HG02885 (cell line): ENCODE data around the gene RBMS2.
A peak's percentile ranks its signal among the peaks of the same experiment; 100 is the strongest.
"Not testable (repeated sequence)": the region's sequence is repeated elsewhere in the genome, so short reads cannot be mapped to it uniquely, and the experiment has no call there.

ENCODE experiments used
- ATAC-seq: cut with Tn5 transposase; IDR thresholded peaks from one replicate; pipeline ENCODE4 v1.9.1; 2021; ENCODE audit warnings: mild to moderate bottlenecking; ENCODE audit not compliant: unreplicated experiment, poor library complexity

The RBMS2 gene

DNA sequence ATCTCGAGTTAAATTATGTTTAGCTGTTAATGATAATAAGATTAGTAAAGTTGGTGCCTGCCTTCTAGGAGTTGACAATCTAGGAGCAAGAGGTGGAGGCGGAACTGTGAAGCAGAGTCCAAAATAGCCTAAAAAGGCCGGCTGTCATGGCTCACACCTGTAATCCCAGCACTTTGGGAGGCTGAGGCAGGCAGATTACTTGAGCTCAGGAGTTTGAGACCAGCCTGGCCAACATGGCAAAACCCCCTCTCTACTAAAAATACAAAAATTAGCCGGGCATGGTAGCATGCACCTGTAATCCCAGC lies 7.7 kb upstream of the RBMS2 start:
- not testable (repeated sequence) for ATAC-seq

GRCh38 chr12:56517854-56518253 lies 3.8 kb upstream of the RBMS2 start:
- no peak for ATAC-seq

- ATAC-seq = no peak
These were observed 3.0 kb upstream of the RBMS2 start for GRCh38 chr12:56518570-56518969.

- ATAC-seq = no peak
These were observed 1.6 kb upstream of the RBMS2 start for GRCh38 chr12:56520048-56520447.

GRCh38 chr12:56520506-56520905 lies 1.1 kb upstream of the RBMS2 start:
- ATAC-seq = no peak

DNA sequence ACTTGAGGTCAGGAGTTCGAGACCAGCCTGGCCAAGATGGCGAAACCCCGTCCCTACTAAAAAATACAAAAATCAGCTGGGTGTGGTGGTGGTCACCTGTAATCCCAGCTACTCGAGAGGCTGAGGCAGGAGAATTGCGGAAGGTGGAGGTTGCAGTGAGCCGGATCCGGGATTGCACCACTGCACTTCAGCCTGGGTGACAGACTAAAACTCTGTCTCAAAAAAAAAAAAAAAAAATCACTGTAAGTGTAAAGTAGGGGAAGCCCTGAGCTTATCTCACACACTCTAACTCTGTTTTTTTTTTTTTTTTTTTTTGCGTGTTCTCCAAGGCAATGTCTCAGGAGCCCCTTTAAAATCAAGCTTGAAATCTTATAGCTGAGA lies 421 bp upstream of the RBMS2 start:
- ATAC-seq = no peak

GRCh38 chr12:56522411-56523193 lies 982 bp downstream of the RBMS2 start:
- no peak for ATAC-seq

DNA sequence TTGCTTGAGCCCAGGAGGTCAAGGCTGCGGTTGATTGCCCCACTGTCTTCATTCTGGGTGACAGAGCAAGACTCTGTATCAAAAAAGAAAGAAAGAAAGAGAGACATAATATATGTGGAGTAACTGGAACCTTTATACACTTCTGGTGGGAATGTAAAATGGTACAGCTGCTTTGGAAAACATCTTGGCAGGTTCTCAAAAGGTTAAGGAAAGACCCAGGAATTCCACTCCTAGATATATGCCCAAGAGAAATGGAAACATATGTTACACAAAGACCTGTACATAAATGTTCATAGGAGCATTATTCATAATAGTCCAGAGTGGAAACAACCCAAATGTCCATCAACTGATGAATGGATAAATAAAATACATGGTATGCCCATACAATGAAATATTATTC lies 7.2 kb downstream of the RBMS2 start:
- ATAC-seq = no peak

DNA sequence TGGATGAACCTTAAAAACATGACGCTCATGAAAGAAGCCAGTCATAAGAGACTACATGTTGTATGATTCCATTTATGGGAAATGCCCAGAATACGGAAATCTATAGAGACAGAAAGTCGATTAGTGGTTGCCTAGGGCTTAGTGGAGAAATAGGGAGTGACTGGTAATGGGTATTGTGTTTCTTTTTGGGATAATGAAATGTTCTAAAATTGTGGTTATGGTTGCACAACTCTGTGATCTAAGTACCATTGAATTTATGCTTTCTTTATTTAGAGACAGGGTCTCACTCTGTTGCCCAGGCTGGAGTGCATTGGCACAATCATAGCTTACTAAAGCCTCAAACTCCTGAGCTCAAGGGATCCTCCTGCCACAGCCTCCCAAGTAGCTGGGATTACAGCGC lies 8.0 kb downstream of the RBMS2 start:
- ATAC-seq = no peak

DNA sequence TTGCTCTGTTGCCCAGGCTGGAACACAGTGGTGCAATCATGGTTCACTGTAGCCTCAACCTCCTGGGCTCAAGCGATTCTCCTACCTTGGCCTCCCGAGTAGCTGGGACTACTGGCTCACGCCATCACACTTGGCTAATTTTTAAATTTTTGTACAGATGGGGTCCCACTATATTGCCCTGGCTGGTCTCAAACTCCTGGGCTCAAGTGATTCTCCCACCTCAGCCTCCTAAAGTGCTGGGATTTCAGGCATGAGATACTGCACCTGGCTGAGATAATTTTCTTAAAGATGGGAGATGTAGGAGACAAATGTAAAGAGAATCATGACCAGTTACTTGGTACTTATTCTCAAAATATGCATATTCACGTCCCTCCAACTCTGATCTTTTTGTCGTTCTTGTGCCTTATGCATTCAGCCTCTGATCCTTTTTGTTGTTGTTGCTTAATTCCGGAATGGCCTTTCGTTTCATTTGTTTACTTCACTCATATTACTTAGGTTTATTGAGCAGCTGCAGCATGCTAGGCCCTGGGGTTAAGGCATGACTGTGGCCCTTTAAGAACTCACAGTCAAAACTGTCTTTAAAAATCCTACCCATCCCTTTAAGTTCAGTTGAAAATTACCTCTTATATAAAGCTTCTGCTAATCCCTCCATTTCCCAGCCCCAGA lies 8.9 kb downstream of the RBMS2 start:
- no peak for ATAC-seq

- no peak for ATAC-seq
These were observed 15.9 kb downstream of the RBMS2 start for GRCh38 chr12:56537546-56537945.

DNA sequence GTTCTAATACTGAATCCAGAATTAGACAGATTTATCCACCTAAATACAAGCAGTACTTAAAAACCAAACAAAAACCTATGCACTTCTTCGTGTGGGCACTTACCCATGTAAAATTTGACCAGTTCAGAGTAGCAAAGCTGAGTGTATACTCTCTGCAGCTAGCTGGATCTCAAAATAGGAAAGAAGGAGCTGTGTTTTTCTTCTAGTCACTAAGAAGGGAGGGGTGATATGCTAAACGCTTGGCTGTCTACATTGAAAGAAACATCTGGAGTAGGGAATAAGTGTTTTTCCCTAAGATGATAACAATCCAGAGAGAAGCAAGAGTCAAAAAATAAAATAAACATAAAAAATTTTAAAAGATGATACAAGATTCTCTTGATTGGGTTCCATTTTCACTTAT lies 20.0 kb downstream of the RBMS2 start:
- ATAC-seq = no peak

DNA sequence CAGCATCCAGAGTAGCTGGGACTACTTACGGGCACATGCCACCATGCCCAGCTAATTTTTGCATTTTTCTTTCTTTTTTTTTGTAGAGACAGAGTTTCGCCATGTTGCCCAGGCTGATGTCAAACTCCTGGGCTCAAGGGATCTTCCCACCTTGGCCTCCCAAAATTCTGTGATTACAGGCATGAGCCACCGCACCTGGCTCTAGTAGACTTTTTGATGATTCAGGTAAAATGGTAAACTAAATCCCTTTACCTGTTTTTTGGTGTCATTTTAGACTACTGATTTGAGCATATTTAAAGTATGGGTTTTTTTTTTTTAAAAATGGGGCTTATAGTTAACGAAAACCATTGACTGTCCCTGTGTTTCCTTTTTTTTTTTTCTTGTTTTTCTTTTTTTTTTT lies 20.5 kb downstream of the RBMS2 start:
- no peak for ATAC-seq

DNA sequence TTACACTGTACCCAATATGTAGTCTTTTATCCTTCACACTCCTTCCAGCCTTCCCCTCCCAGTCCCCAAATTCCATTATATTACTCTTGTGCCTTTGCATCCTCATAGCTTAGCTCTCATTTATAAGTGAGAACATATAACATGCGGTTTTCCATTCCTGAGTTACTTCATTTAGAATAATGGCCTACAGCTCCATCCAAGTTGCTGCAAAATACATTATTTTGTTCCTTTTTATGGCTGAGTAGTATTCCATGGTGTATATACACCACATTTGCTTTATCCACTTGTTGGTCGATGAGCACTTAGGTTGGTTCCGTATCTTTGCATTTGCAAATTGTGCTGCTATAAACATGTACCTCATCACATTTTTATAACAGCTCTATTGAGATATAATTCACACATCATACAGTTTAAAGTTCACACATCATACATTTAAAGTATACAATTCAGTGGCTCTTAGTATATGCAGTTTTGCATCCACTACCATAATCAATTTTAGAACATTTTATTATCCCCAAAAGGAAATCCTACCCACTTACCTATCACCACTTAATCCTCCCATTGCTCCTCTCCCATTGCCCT lies 23.5 kb downstream of the RBMS2 start:
- ATAC-seq = no peak

DNA sequence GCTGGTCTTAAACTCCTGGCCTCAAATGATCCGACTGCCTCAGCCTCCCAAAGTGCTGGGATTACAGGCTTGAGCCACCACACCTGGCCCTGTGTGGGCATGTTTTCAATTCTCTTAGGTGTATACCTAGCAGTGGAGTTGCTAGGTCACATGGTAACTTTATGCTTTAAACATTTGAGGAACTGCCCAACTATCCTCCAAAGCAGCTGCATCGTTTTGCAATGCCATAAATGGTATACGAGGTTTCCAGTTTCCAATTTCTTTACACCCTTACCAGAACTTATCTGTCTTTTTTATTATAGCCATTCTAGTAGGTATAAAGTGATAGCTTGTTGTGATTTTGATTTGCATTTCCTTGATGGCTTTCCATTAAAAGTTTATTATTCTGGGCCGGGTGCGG lies 25.1 kb downstream of the RBMS2 start:
- no peak for ATAC-seq

DNA sequence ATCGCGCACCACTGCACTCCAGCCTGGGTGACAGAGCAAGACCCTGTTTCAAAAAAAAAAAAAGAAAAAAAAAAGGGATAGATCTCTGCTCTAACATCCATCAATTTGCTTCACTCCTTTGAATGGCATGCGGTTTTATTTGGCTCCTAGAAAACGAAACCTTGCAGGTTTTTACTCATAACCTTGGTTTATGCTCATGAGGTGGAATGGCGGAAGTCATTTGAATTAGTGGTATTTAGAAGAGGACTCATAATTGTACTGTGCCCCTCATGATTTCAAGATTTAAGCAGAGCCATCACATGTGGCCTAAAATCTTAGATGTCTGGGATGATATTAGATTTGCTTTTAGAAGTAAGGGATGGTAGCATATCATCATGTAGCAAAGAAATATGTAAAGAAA lies 29.4 kb downstream of the RBMS2 start:
- no peak for ATAC-seq

- ATAC-seq = peak; percentile 80
These were observed 44.0 kb downstream of the RBMS2 start for GRCh38 chr12:56565510-56566101.

GRCh38 chr12:56568146-56568545 lies 46.5 kb downstream of the RBMS2 start:
- no peak for ATAC-seq

DNA sequence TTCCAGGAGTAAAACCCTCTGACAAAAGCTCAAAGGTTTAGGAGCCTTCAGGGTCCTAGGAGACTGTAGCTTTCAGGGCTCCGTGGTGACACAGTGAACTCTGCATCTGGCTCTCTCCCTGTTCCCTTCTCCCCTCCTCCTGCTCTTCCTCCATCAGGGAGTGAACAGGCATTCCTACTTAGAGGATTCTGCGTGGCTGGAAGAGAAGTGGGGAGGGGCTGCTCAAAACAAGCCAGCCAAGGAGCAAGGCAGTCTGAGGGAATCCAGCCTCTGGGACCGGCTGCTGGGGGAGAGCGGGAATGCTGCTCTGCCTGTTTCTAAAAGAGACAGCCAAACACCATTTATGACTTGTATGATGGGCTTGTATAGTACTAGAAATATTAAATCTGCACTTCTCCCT lies 49.5 kb downstream of the RBMS2 start:
- ATAC-seq = no peak

DNA sequence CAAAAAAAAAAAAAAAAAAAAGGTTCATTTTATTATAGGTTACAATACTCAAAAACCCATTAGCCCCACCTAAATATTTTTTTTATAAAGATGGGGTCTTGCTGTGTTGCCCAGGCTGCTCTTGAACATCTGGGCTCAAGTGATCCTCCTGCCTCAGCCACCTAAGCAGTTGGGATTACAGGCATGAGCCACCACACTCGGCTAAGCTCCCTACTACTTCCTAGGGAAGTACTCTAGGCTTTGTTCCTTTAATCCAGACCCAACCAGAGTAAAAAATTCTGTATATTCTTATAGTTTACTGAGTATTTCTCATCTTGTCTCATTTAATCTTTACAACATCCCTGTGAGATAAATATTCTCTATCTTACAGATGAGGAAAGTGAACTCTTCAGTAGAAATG lies 50.7 kb downstream of the RBMS2 start:
- ATAC-seq = no peak

DNA sequence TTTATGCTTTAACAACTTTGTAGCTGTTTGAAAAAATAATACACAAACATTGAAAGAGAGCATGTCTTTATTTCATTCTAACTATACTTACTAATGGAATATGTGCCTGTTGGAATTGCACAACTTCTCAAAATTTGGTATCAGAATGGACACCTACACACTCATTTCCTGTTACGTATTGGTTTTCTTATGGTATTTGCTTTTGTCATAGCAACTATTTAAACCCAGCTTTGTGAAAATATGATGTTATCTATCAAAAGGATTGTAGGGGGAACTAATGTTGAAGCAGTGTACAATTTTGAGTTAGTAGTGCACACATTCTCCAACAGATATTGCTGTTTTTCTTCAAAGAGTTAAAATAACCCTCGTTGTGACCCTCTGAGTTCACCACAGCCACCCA lies 52.6 kb downstream of the RBMS2 start:
- no peak for ATAC-seq

- ATAC-seq = not testable (repeated sequence)
These were observed 55.6 kb downstream of the RBMS2 start for GRCh38 chr12:56577248-56577647.
